ENCODE measurements around the gene MVK.

Gene MVK

GRCh38 chr12:109566424-109566823, 7.2 kb upstream of the MVK start:
- DNase-seq (ENCODE audit: low spot score) = no peak

DNA sequence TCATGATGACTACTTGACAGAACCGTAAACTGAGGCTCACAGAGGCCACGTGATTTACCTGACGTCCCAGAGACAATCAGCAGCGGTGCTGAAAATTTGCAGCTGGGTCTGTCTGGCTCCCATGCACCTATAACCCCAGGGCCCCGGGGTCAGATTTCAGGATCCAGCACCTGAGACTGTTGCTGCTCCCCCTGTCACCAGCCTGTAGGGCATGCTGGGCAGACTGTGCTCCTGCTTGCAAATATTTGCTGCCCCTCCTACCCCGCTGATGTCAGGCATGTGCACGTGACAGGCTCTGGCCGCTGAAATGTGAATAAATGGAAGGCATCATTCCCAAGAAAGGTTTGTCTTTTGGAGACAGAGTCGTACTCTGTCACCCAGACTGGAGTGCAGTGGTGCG, 6.3 kb upstream of the MVK start:
- DNase-seq (ENCODE audit: low spot score) = no peak

- DNase-seq (ENCODE audit: low spot score) = no peak
Observed at GRCh38 chr12:109567967-109568366, 5.6 kb upstream of the MVK start.

- DNase-seq (ENCODE audit: low spot score) = no peak
Observed at GRCh38 chr12:109568486-109568885, 5.1 kb upstream of the MVK start.

- DNase-seq (ENCODE audit: low spot score) = no peak
Observed at GRCh38 chr12:109571773-109572505, 1.7 kb upstream of the MVK start.

DNA sequence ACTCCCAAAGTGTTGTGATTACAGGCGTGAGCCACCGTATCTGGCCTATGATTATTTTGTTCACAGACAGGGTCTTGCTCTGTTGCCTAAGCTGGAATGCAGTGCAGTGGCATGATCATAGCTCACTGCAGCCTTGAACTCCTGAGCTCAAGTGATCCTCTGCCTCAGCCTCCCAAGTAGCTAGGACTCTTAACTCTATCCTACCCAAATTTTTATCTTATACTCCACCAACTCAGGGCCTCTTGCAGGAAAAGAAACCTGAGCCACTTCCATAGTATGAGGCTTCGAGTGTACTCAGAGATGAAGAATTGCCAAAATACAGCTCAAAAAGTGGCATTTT, 1.1 kb upstream of the MVK start:
- no peak for DNase-seq (ENCODE audit: low spot score)

DNA sequence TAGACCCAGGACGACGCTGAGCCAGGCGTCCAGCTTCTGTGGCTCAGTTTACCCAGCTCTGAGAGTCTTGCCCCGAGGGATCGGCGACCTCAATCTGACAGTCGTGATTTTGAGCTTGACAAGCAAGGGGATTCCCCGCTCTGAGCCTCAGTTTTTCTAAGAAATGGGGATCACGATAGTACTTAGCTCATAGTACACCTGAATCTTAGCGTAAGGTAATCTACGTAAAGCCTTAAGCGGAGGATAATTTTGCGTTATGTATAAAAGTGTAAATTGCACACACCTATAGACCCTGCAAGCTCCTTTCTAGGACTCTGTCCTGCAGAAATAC, 285 bp downstream of the MVK start:
- no peak for DNase-seq (ENCODE audit: low spot score)

- no peak for DNase-seq (ENCODE audit: low spot score)
Observed at GRCh38 chr12:109575683-109576082, 2.1 kb downstream of the MVK start.

DNA sequence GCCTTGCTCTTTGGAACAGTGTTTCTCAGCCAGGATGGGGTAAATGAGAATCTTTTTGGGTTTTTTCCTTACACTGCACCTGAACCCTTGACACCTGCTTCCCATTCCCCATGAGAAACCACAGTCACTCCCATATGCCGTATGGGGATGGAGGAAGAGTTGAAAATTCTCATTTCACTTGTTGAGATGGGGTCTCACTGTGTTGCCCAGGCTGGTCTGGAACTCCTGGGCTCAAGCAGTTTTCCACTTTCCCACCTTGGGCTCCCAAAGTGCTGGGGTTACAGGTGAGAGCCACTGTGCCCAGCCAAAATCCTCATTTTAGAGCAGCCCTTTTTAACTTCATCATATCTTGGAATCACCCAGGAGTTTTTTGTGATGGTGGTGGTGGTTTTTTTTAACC, 3.7 kb downstream of the MVK start:
- DNase-seq (ENCODE audit: low spot score) = no peak

DNA sequence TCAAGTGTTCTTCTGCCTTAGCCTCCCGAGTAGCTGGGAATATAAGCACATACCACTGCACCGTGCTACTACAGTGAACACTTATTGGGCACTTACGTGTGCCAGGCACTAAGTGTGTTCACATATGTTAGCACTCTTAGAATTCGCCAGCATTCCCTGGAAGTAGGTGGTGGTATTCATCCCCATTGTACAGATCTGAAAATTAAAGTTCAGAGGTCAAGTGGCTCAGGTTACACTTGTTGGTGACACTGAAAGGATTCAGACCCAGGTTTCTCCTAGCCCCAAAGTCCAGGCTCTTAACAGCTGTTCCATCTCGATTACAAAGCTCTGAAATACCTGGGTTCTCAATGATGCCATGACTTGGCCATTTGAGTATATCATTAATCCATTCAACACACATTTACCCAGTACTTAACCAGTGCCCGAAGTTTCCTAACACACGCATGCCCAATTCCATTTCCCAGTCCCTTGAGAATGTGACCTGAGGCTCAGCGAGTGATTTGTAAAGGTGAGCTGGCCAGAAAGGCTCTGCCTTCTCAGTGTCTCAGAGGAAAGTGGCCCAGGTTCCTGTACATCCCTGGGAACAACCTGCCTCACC, 4.8 kb downstream of the MVK start:
- DNase-seq (ENCODE audit: low spot score) = no peak

DNA sequence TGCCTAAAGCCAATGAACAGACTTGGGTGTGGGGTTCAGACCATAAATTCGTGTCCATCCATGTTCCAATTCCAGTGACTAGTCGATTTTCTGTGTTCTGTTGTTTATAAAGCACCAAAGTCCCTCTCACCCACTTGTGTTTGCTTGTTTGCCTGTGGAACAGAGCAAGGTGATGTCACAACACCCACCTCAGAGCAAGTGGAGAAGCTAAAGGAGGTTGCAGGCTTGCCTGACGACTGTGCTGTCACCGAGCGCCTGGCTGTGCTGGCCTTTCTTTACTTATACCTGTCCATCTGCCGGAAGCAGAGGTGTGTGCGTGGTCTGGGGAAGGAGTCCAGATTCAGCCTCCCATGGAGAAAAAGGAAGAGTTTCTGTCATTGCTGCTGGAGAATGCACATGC, 6.0 kb downstream of the MVK start:
- no peak for DNase-seq (ENCODE audit: low spot score)

DNA sequence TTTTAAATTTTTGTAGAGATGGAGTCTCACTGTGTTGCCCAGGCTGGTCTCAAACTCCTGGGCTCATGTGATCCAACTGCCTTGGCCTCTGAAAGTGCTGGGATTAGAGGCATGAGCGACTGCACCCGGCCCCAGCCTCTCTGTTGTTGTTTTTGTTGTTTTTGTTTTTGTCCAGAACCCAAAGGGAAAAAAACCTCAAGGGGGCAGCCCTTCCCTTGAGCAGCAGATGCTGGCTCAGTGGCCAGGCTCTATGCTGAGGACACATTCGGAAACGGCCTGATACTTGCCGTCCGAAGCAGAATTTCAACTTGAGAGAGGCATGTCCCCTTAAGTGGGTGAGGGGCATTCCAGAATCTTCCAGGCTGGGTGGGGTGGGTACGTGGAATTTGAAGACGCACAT, 6.7 kb downstream of the MVK start:
- DNase-seq (ENCODE audit: low spot score) = no peak

DNA sequence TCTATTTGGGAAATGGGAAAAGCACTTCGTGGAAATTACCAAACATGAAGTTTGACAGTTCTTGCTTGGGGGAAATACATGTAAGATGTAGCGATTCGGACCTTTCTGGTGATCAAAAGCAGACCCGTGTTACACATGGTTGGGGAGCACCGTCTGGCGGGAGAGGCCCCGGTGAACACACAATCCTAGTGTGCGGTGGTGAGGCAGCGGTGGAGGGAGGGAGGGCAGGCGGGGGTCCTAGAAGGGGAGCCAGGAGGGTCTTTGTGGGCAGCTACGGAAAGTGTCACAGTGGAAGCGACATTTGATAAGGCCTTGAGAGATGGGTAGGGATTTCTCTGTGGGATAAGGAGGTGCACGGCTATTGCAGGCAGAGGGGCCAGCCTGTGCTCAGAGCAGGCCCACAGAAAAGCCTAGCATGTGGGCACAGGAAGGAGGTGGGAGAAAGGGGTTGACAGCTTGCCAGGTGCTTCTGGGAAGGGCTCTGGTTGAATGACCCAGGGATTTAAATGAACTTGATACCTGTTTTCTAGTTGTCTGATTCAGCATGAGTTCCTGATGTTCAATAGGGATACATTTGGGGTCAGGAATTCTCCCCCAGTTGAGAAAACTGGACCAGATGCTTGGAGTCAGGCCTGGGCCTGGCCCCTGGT, 7.2 kb downstream of the MVK start:
- no peak for DNase-seq (ENCODE audit: low spot score)

DNA sequence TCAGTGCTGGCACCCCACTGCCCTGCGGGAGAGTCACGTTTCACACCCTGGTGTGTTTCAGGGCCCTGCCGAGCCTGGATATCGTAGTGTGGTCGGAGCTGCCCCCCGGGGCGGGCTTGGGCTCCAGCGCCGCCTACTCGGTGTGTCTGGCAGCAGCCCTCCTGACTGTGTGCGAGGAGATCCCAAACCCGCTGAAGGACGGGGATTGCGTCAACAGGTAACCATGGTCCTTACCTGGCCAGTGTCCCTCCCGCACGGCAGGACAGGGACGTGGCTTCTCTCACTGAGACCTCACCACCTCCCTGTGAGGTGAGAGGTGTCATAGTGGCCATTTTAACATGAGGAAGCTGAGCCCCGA, 7.7 kb downstream of the MVK start:
- DNase-seq (ENCODE audit: low spot score) = no peak

DNA sequence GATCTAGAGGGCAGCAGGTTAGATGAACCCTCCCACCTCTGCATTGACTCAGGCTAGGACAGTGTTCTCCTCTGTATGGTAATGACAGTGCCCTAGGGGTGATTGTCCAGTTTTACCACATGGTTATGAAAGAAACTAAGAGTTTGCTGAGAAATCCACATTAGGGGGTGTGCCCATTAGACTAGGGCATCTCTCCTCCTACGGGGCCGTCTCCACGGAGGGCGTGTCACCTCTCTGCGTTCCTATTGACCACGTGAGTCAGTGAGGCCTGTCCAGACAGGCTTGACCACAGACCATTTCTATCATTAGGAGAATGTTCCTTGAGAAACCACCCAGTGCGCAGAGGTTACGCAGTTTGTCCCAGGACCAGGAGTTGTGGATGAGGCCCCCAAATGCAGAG, 8.3 kb downstream of the MVK start:
- no peak for DNase-seq (ENCODE audit: low spot score)

- DNase-seq (ENCODE audit: low spot score) = no peak
Observed at GRCh38 chr12:109582636-109583035, 9.0 kb downstream of the MVK start.

DNA sequence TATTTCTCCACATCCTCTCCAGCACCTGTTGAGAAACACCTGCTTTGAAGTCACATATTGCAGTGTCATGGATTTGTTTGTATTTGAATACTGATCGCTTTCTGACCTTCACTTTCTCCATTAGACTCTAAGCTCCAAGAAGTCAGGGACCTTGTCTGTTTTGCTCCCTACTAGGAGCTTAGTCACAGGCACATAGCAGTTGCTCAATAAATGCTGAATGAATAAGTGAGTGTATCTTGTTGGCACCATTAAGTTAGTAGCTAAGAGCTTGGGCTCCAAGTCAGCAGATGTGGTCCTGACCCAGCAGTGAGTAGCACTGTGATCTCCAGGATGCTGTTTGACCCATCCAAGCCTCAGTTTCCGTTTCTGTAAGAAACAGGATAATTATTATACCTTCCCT, 10.1 kb downstream of the MVK start:
- no peak for DNase-seq (ENCODE audit: low spot score)

DNA sequence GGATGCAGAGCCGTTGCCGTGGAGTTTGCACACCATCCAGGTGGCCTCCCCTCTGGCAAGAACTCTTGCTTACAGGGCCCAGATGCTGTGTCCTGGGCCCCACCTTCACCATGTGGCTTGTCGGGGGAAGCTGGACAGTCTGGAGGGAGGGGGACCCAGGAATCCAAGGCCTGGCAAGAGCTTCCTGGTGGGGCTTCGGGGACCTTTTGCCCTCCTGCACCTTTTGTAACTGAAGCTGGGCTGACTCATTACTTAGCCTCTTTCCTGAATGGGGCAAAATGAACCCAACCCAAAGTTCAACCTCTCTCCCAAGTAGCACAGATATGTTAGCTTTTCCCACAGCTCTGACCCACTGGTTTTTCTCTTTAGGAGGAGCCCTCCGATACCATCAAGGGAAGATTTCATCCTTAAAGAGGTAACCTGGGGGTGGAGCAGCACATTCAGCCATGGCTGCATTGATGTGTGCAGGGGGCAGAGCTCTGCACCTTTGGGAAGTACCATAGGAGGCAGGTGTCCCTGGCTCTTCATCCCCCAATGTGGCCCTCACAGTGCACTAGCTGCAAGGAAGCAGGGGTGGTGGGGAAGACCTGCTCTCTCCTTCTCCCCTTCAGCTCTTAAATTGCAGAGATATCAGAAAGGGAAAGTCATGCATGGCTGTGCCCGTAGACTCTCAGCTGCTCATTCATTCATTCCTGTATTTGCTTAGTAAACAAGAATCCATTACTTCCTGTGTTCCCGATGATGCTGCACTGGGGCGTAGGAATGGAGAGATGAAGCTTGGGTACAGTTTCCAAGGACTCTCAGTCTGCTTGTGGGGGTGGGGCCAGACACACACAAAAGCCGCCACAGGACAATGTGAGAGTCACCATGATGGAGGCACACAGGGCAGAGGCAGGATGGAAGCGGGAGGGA, 13.0 kb downstream of the MVK start:
- no peak for DNase-seq (ENCODE audit: low spot score)

- no peak for DNase-seq (ENCODE audit: low spot score)
Observed at GRCh38 chr12:109587921-109588320, 14.3 kb downstream of the MVK start.

GRCh38 chr12:109588461-109589239, 15.1 kb downstream of the MVK start:
- no peak for DNase-seq (ENCODE audit: low spot score)

- DNase-seq (ENCODE audit: low spot score) = no peak
Observed at GRCh38 chr12:109589240-109589590, 15.6 kb downstream of the MVK start.

GRCh38 chr12:109589691-109590245, 16.2 kb downstream of the MVK start:
- no peak for DNase-seq (ENCODE audit: low spot score)
